Measurements from ENCODE around the gene NEIL3. TPM values are rescaled to one million over a fixed set of nuclear protein-coding genes. Genes with fewer than 3 reads are reported as not detected.
"Not testable (repeated sequence)": the region's sequence is repeated elsewhere in the genome, so short reads cannot be mapped to it uniquely, and the experiment has no call there.

NEIL3 gene
- total and polyA plus RNA-seq, 9 of the 15 experiments (the other 6 are each of a cell fraction or from before 2014, with no cell fraction given) = 2.7 to 23.3 (median 12.9) TPM

DNA sequence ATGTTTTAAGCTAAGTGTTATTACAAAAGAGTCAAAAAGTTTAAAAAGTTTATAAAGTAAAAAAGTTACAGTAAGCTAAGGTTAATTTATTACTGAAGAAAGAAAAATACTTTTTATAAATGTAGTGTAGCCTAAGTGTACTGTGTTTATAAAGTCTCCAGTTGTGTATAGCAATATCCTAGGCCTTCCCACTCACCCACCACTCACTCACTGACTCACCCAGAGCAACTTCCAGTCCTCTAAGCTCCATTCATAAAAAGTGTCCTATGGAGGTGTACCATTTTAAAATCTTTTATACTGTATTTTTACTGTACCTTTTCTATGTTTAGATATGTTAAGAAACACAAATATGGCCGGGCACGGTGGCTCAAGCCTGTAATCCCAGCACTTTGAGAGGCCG lies 4.8 kb upstream of the NEIL3 start:
- H4K20me1 ChIP-seq (replicated peaks; ENCODE audit: control insufficient read depth, insufficient read depth, low read length); H3K9me1 ChIP-seq (ENCODE audit: control insufficient read depth, insufficient read depth, low read length); H3K36me3 ChIP-seq (ENCODE audit: control insufficient read depth, insufficient read depth, low read length); in situ Hi-C loops (cut with MboI); H3K4me3 ChIP-seq; H3K27ac ChIP-seq (ENCODE audit: extremely low read depth, low read depth, low read length); H3K9ac ChIP-seq (ENCODE audit: insufficient read depth in 1 of 2, low read depth in 2 of 2, low read length in 2 of 2); FAIRE-seq; H3K4me1 ChIP-seq (replicated peaks in 1 of 2; ENCODE audit: control insufficient read depth in 2 of 2, insufficient read depth in 2 of 2, low read length in 2 of 2); H3K27me3 ChIP-seq (ENCODE audit: control insufficient read depth in 2 of 2, insufficient read depth in 2 of 2, low read length in 2 of 2); CTCF ChIA-PET (ENCODE audit: low intra/inter-chr PET ratio); BruUV-seq (replicated peaks); H3K79me2 ChIP-seq (ENCODE audit: control insufficient read depth, insufficient read depth, low read length); intact Hi-C loops (cut with micrococcal nuclease); H3K4me2 ChIP-seq (ENCODE audit: insufficient read depth, low read length); DNase-seq (ENCODE audit: extremely low read depth in 1 of 4, low spot score in 3 of 4); ATAC-seq; H2AFZ ChIP-seq (ENCODE audit: low read depth, low read length); H3K9me3 ChIP-seq (replicated peaks; ENCODE audit: control insufficient read depth, insufficient read depth, low read depth, low read length); POLR2A ChIA-PET: not testable (repeated sequence)
- 67% methylated on average over 3 of the region's 3 CpGs for WGBS (ENCODE audit: insufficient coverage, low coverage, missing lambda C conversion rate)

DNA sequence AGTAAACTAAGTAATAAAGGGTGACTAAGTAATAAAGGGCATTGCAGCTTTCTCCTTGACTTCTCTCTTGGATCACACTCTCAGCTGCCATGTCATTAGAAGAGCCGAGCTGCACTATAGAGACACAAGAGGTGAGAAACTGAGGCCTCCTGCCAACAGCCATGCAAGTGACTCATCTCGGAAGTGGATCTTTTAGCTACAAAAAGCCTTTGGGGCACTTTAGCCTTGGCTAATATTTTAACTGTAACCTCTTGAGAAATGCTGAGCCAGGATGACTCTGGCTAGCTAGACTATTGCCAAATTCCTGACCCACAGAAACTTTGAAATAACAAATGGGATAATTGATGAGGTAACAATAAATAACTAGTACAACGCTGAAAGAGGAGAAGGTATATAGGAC lies 1.5 kb upstream of the NEIL3 start:
- H3K9me1 ChIP-seq (ENCODE audit: control insufficient read depth, insufficient read depth, low read length) = no peaks in the 10 kb centered on the region
- no peak for TF ChIP-seq TAF1 (IDR thresholded peaks at IDR 0.05; ENCODE audit: control insufficient read depth, extremely low read depth, insufficient read depth, low read length, severe bottlenecking)
- peak; percentile 48; the same call in 1 of the 2 replicates for TF ChIP-seq ZNF316 (IDR thresholded peaks at IDR 0.05)
- 0 out of 2 replicates have a peak, but pooled peaks have one; percentile 14 for TF ChIP-seq C11orf30 (IDR thresholded peaks at IDR 0.05; ENCODE audit: low read depth)
- peak; percentile 26; the same call in 1 of the 2 replicates for TF ChIP-seq CEBPB (tag; IDR thresholded peaks at IDR 0.05)
- ATAC-seq = no peak
- peak overlapping the region; percentile 98 for H2AFZ ChIP-seq (ENCODE audit: low read depth, low read length)
- H3K79me2 ChIP-seq (ENCODE audit: control insufficient read depth, insufficient read depth, low read length) = peaks cover 33% of the 10 kb centered on the region
- H3K9me3 ChIP-seq (replicated peaks; ENCODE audit: control insufficient read depth, insufficient read depth, low read depth, low read length) = no peaks in the 10 kb centered on the region
- no peak overlapping the region for H3K9ac ChIP-seq (ENCODE audit: insufficient read depth in 1 of 2, low read depth in 2 of 2, low read length in 2 of 2)
- 69% methylated on average over 3 of the region's 3 CpGs for WGBS (ENCODE audit: insufficient coverage, low coverage, missing lambda C conversion rate)
- no peaks in the 10 kb centered on the region for H3K27me3 ChIP-seq (ENCODE audit: control insufficient read depth in 2 of 2, insufficient read depth in 2 of 2, low read length in 2 of 2)
- H3K4me1 ChIP-seq (replicated peaks in 1 of 2; ENCODE audit: control insufficient read depth in 2 of 2, insufficient read depth in 2 of 2, low read length in 2 of 2) = peaks cover 5 to 8% of the 10 kb centered on the region in 2 experiments; a peak in 3 of 5 replicates
- intact Hi-C loops (cut with micrococcal nuclease) = no loop called here
- H3K4me3 ChIP-seq = no peak overlapping the region
- no peaks in the 10 kb centered on the region for H4K20me1 ChIP-seq (replicated peaks; ENCODE audit: control insufficient read depth, insufficient read depth, low read length)
- CTCF ChIA-PET (ENCODE audit: low intra/inter-chr PET ratio) = no interaction called here
- in situ Hi-C loops (cut with MboI) = no loop called here
- no peak overlapping the region for H3K27ac ChIP-seq (ENCODE audit: extremely low read depth, low read depth, low read length)
- FAIRE-seq = no peak
- no peak overlapping the region for H3K4me2 ChIP-seq (ENCODE audit: insufficient read depth, low read length)
- no peak for DNase-seq (ENCODE audit: extremely low read depth in 1 of 4, low spot score in 3 of 4)
- POLR2A ChIA-PET = no interaction called here
- H3K36me3 ChIP-seq (ENCODE audit: control insufficient read depth, insufficient read depth, low read length) = no peaks in the 10 kb centered on the region; the same call in 2 of the 3 replicates
- no TSS peak for BruUV-seq (replicated peaks)
